Mesenchymal stem cell (in vitro differentiated cells and primary cell): ENCODE measurements around the gene ROPN1L.
A peak's percentile ranks its signal among the peaks of the same experiment; 100 is the strongest.

ENCODE experiments used
- DNase-seq: peaks from one replicate; pipeline ENCODE4 v3.0.0-alpha.2; 2013
- H2AFZ ChIP-seq: one replicate; pipeline ENCODE4 v1.6.1; 2013; ENCODE audit warnings: low read depth, mild to moderate bottlenecking, control low read depth, inconsistent platforms, low read length, moderate library complexity
- H2AK5ac ChIP-seq: 2 replicates; pipeline ENCODE4 v1.6.1; 2013; ENCODE audit warnings: low read length, moderate library complexity, mild to moderate bottlenecking, inconsistent platforms; ENCODE audit not compliant: severe bottlenecking
- H2BK120ac ChIP-seq: one replicate; pipeline ENCODE4 v1.6.1; 2013; ENCODE audit warnings: low read depth, mild to moderate bottlenecking, inconsistent platforms, low read length, moderate library complexity
- H2BK12ac ChIP-seq, 2 experiments: one replicate each; pipeline ENCODE4 v1.6.1; 2013; ENCODE audit warnings: inconsistent platforms in 2 of 2, low read length in 2 of 2, mild to moderate bottlenecking in 2 of 2, moderate library complexity in 2 of 2, control low read depth in 1 of 2
- H2BK15ac ChIP-seq: one replicate; pipeline ENCODE4 v1.6.1; 2013; ENCODE audit warnings: mild to moderate bottlenecking, low read depth, inconsistent platforms; ENCODE audit not compliant: poor library complexity, severe bottlenecking
- H2BK5ac ChIP-seq: 2 replicates; pipeline ENCODE4 v1.6.1; 2013; ENCODE audit warnings: low read depth, mild to moderate bottlenecking, low read length, control low read depth, inconsistent platforms; ENCODE audit not compliant: poor library complexity, severe bottlenecking
- H3K14ac ChIP-seq, 2 experiments: one replicate each; pipeline ENCODE4 v1.6.1; 2013; ENCODE audit warnings: inconsistent platforms in 2 of 2, low read length in 2 of 2, control low read depth in 1 of 2, mild to moderate bottlenecking in 1 of 2, moderate library complexity in 1 of 2
- H3K18ac ChIP-seq, 2 experiments: one replicate each; pipeline ENCODE4 v1.6.1; 2013; ENCODE audit warnings: inconsistent platforms in 2 of 2, low read length in 2 of 2, control low read depth in 1 of 2, low read depth in 1 of 2, mild to moderate bottlenecking in 1 of 2
- H3K23ac ChIP-seq, 2 experiments: one replicate each; pipeline ENCODE4 v1.6.1; 2013; ENCODE audit warnings: inconsistent platforms in 2 of 2, low read length in 2 of 2, mild to moderate bottlenecking in 2 of 2, moderate library complexity in 2 of 2, control low read depth in 1 of 2
- H3K27ac ChIP-seq: 2 replicates; pipeline ENCODE4 v1.5.1; 2013; ENCODE audit warnings: mild to moderate bottlenecking, moderate library complexity, low read length, control low read depth, inconsistent platforms; ENCODE audit not compliant: poor library complexity, severe bottlenecking
- H3K27me3 ChIP-seq, 2 experiments: 2 replicates each; pipeline versions ENCODE4 v1.6.1 to v1.7.0; 2013; ENCODE audit warnings: low read length in 2 of 2, mild to moderate bottlenecking in 2 of 2, moderate library complexity in 2 of 2, control low read depth in 1 of 2, inconsistent platforms in 1 of 2; ENCODE audit not compliant: control insufficient read depth in 1 of 2, insufficient read depth in 1 of 2
- H3K36me3 ChIP-seq, 2 experiments: 2 replicates each; pipeline versions ENCODE4 v1.6.1 to v1.7.0; 2013; ENCODE audit warnings: low read length in 2 of 2, control low read depth in 1 of 2, inconsistent platforms in 1 of 2, low read depth in 1 of 2, mild to moderate bottlenecking in 1 of 2; ENCODE audit not compliant: insufficient read depth in 2 of 2, control insufficient read depth in 1 of 2
- H3K4ac ChIP-seq, 2 experiments: one replicate each; pipeline ENCODE4 v1.6.1; 2013; ENCODE audit warnings: inconsistent platforms in 2 of 2, low read length in 2 of 2, mild to moderate bottlenecking in 2 of 2, moderate library complexity in 2 of 2, control low read depth in 1 of 2, low read depth in 1 of 2
- H3K4me1 ChIP-seq: 2 replicates; pipeline ENCODE4 v1.6.1; 2013; ENCODE audit warnings: low read depth, low read length, control low read depth; ENCODE audit not compliant: control insufficient read depth, insufficient read depth
- H3K4me2 ChIP-seq: 2 replicates; pipeline ENCODE4 v1.6.1; 2013; ENCODE audit warnings: low read length, mild to moderate bottlenecking, inconsistent platforms; ENCODE audit not compliant: poor library complexity, severe bottlenecking
- H3K4me3 ChIP-seq, 2 experiments: 2 replicates each; pipeline versions ENCODE4 v1.5.1 to v1.7.0; 2013; ENCODE audit warnings: low read length in 2 of 2, mild to moderate bottlenecking in 2 of 2, control low read depth in 1 of 2, low read depth in 1 of 2; ENCODE audit not compliant: insufficient read depth in 1 of 2
- H3K79me1 ChIP-seq: replicated peaks from 2 replicates; pipeline ENCODE4 v1.6.1; 2013; ENCODE audit warnings: mild to moderate bottlenecking, control low read depth, low read length, inconsistent platforms; ENCODE audit not compliant: poor library complexity, severe bottlenecking
- H3K9ac ChIP-seq: 2 replicates; pipeline ENCODE4 v1.7.0; 2013; ENCODE audit warnings: mild to moderate bottlenecking, low read length, moderate library complexity
- H3K9me3 ChIP-seq: 2 replicates; pipeline ENCODE4 v1.7.0; 2013; ENCODE audit warnings: mild to moderate bottlenecking, low read length; ENCODE audit not compliant: control insufficient read depth
- H4K8ac ChIP-seq: one replicate; pipeline ENCODE4 v1.6.1; 2013; ENCODE audit warnings: inconsistent platforms, mild to moderate bottlenecking, low read length, moderate library complexity
- H4K91ac ChIP-seq: one replicate; pipeline ENCODE4 v1.6.1; 2013; ENCODE audit warnings: mild to moderate bottlenecking, low read length, inconsistent platforms
- WGBS: methylation state at CpG from one replicate; pipeline ENCODE4 v1.1.7; 2013; ENCODE audit warnings: mixed read lengths; 5-methylcytosine and 5-hydroxymethylcytosine counted together

ROPN1L gene

GRCh38 chr5:10486511-10487344 is 45.0 kb downstream of the ROPN1L start:
- H2BK12ac ChIP-seq, result peak overlapping the region in 1 of 2 experiments; percentile 7
- no peak for DNase-seq
- H3K9ac ChIP-seq, result no peak overlapping the region
- no peaks in the 10 kb centered on the region for H3K4me1 ChIP-seq
- H2AK5ac ChIP-seq, result no peak overlapping the region
- H3K36me3 ChIP-seq, result no peaks in the 10 kb centered on the region
- no peak overlapping the region for H3K18ac ChIP-seq
- H3K4ac ChIP-seq, result no peak overlapping the region
- peak overlapping the region in 1 of 2 experiments; percentile 24 for H3K14ac ChIP-seq
- H3K9me3 ChIP-seq, result no peaks in the 10 kb centered on the region
- no peaks in the 10 kb centered on the region for H3K79me1 ChIP-seq
- no peak overlapping the region for H2BK15ac ChIP-seq
- peaks cover 0 to 8% of the 10 kb centered on the region in 2 experiments for H3K27me3 ChIP-seq
- H3K4me2 ChIP-seq, result no peak overlapping the region
- H3K4me3 ChIP-seq, result no peak overlapping the region
- no peak overlapping the region for H3K23ac ChIP-seq
- H2BK120ac ChIP-seq, result no peak overlapping the region
- peak overlapping the region; percentile 45 for H4K91ac ChIP-seq
- no peak overlapping the region for H3K27ac ChIP-seq
- 89% methylated on average over 23 of the region's 29 CpGs for WGBS
- no peak overlapping the region for H2BK5ac ChIP-seq
- no peak overlapping the region for H4K8ac ChIP-seq
- H2AFZ ChIP-seq, result no peak overlapping the region

- Histone ChIP-seq H2AK5ac (no peak overlapping the region), H4K8ac (no peak overlapping the region), H3K27me3 (peaks cover 0 to 10% of the 10 kb centered on the region in 2 experiments), H2BK15ac (no peak overlapping the region), H3K9ac (no peak overlapping the region), H3K4me2 (no peak overlapping the region), H3K27ac (no peak overlapping the region), H4K91ac (no peak overlapping the region), H2BK120ac (no peak overlapping the region), H2BK5ac (no peak overlapping the region), H3K23ac (no peak overlapping the region), H3K14ac (no peak overlapping the region), H2AFZ (no peak overlapping the region), H3K4me3 (no peak overlapping the region), H3K36me3 (no peaks in the 10 kb centered on the region), H3K4me1 (no peaks in the 10 kb centered on the region), H3K9me3 (no peaks in the 10 kb centered on the region), H3K79me1 (no peaks in the 10 kb centered on the region), H3K4ac (no peak overlapping the region), H2BK12ac (no peak overlapping the region), H3K18ac (no peak overlapping the region)
- no peak for DNase-seq
- WGBS, result 87% methylated on average over 6 of the region's 6 CpGs
Observed at GRCh38 chr5:10488144-10488543, 46.5 kb downstream of the ROPN1L start.

GRCh38 chr5:10489810-10490426 is 48.2 kb downstream of the ROPN1L start:
- Histone ChIP-seq H3K18ac (no peak overlapping the region), H2BK12ac (no peak overlapping the region), H3K9ac (peak overlapping the region; percentile 53), H2BK15ac (no peak overlapping the region), H3K36me3 (no peaks in the 10 kb centered on the region), H2AFZ (no peak overlapping the region), H4K8ac (no peak overlapping the region), H3K4me1 (no peaks in the 10 kb centered on the region), H4K91ac (no peak overlapping the region), H3K4me3 (no peak overlapping the region), H3K27ac (no peak overlapping the region), H2AK5ac (no peak overlapping the region), H3K9me3 (no peaks in the 10 kb centered on the region), H3K14ac (no peak overlapping the region), H3K27me3 (peaks cover 0 to 10% of the 10 kb centered on the region in 2 experiments), H2BK120ac (no peak overlapping the region), H3K79me1 (no peaks in the 10 kb centered on the region), H2BK5ac (no peak overlapping the region), H3K23ac (no peak overlapping the region), H3K4ac (no peak overlapping the region), H3K4me2 (no peak overlapping the region)
- 82% methylated on average over 8 of the region's 8 CpGs for WGBS
- no peak for DNase-seq

GRCh38 chr5:10490927-10491672 is 49.4 kb downstream of the ROPN1L start:
- Histone ChIP-seq H3K36me3 (no peaks in the 10 kb centered on the region), H2BK120ac (no peak overlapping the region), H3K14ac (no peak overlapping the region), H3K4ac (no peak overlapping the region), H2BK12ac (no peak overlapping the region), H2AK5ac (no peak overlapping the region), H2BK5ac (no peak overlapping the region), H2BK15ac (no peak overlapping the region), H3K79me1 (no peaks in the 10 kb centered on the region), H4K8ac (no peak overlapping the region), H4K91ac (no peak overlapping the region), H3K23ac (no peak overlapping the region), H3K4me2 (no peak overlapping the region), H3K9me3 (no peaks in the 10 kb centered on the region), H3K9ac (no peak overlapping the region), H3K4me1 (no peaks in the 10 kb centered on the region), H2AFZ (no peak overlapping the region), H3K27me3 (peaks cover 0 to 10% of the 10 kb centered on the region in 2 experiments), H3K18ac (no peak overlapping the region), H3K4me3 (no peak overlapping the region), H3K27ac (no peak overlapping the region)
- DNase-seq, result no peak
- WGBS, result 84% methylated on average over 13 of the region's 14 CpGs
